GM12801 (cell line): ENCODE measurements around the gene SPAG16.

Source experiments
- TF ChIP-seq, protein P1 (sequence below): IDR thresholded peaks from one replicate; pipeline ENCODE4 v1.5.1; 2011; ENCODE audit warnings: control low read depth; ENCODE audit not compliant: insufficient read length; ENCODE audit errors: extremely low read depth

SPAG16 gene

DNA sequence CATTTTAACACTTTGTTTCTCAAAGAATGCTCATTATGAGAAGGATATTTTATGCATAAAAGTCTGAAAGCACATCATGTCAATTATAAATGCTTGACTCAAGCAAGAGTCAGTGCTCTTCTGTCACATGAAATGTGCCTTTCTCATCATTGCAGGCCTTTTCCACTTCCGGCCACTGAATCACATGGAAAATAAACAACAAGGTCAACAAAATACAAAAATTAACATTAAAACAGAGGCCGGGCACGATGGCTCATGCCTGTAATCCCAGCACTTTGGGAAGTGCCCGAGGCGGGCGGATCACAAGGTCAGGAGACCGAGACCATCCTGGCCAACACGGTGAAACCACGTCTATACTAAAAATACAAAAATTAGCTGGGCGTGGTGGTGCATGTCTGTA lies 480.6 kb downstream of the SPAG16 start:
- TF ChIP-seq, protein P1, sequence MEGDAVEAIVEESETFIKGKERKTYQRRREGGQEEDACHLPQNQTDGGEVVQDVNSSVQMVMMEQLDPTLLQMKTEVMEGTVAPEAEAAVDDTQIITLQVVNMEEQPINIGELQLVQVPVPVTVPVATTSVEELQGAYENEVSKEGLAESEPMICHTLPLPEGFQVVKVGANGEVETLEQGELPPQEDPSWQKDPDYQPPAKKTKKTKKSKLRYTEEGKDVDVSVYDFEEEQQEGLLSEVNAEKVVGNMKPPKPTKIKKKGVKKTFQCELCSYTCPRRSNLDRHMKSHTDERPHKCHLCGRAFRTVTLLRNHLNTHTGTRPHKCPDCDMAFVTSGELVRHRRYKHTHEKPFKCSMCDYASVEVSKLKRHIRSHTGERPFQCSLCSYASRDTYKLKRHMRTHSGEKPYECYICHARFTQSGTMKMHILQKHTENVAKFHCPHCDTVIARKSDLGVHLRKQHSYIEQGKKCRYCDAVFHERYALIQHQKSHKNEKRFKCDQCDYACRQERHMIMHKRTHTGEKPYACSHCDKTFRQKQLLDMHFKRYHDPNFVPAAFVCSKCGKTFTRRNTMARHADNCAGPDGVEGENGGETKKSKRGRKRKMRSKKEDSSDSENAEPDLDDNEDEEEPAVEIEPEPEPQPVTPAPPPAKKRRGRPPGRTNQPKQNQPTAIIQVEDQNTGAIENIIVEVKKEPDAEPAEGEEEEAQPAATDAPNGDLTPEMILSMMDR: no peak

GRCh38 chr2:213766062-213766461 lies 481.8 kb downstream of the SPAG16 start:
- TF ChIP-seq, protein P1: no peak

- TF ChIP-seq, protein P1: no peak
These were observed 482.2 kb downstream of the SPAG16 start for GRCh38 chr2:213766465-213766901.

- TF ChIP-seq, protein P1: no peak
These were observed 503.6 kb downstream of the SPAG16 start for GRCh38 chr2:213787869-213788268.

- TF ChIP-seq, protein P1: no peak
These were observed 505.7 kb downstream of the SPAG16 start for GRCh38 chr2:213789940-213790339.

GRCh38 chr2:213792045-213792444 lies 507.8 kb downstream of the SPAG16 start:
- TF ChIP-seq, protein P1: no peak

- TF ChIP-seq, protein P1: no peak
These were observed 522.0 kb downstream of the SPAG16 start for GRCh38 chr2:213806125-213806726.
